ENCODE data around the gene SLC1A3. TPM values are rescaled to one million over a fixed set of nuclear protein-coding genes. Genes with fewer than 3 reads are reported as not detected.

SLC1A3 gene
- total and polyA plus RNA-seq, 7 experiments from 2014 or later: 0.32 to 3.1 (median 0.62) TPM; not detected in 3

DNA sequence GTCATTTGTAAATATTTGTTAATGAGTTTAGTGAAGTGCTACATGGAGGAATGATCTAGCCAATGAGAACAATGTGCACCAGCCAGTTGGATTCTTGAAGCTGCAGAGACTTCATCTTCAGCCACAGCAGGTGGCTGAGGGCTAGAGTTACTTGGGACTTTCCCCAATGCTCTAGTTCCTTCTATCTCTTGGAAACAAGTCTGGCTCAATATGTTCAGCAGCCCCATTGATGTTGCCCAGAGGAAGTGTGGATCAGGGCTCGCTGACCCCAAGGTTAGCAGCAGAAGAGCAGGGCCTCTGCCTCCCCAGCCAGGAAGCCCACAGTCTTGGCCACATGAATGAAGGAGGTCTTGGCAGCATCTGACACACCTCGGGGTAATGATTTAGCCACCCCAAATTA, 117.5 kb downstream of the SLC1A3 start:
- no peaks in the 10 kb centered on the region for H3K36me3 Mint-ChIP-seq
- peak overlapping the region; percentile 74 to 89 (median 85) for H3K4me3 Mint-ChIP-seq
- H3K4me1 ChIP-seq (ENCODE audit: control insufficient read depth in 2 of 2, insufficient read depth in 2 of 2, low read length in 2 of 2): peaks cover 0 to 2% of the 10 kb centered on the region in 2 donors
- H3K27ac Mint-ChIP-seq: peak overlapping the region in 4 of 9 donors; percentile 62 to 89 (median 78)
- H3K4me3 ChIP-seq (ENCODE audit: low read length): no peak overlapping the region
- H3K27me3 Mint-ChIP-seq: peaks cover 0 to 5% (median 0%) of the 10 kb centered on the region in 5 donors
- H3K27ac ChIP-seq (ENCODE audit: low read depth, low read length): no peak overlapping the region
- H3K36me3 ChIP-seq (ENCODE audit: control insufficient read depth in 2 of 3, insufficient read depth in 3 of 3, low read length in 3 of 3): no peaks in the 10 kb centered on the region
- no peaks in the 10 kb centered on the region for H3K27me3 ChIP-seq (ENCODE audit: control insufficient read depth in 2 of 2, insufficient read depth in 2 of 2, low read length in 2 of 2)
- peaks cover 21 to 37% (median 26%) of the 10 kb centered on the region in 7 donors for H3K4me1 Mint-ChIP-seq
- no peaks in the 10 kb centered on the region for H3K9me3 ChIP-seq (ENCODE audit: control insufficient read depth in 2 of 3, low read length in 3 of 3)
- DNase-seq (no peak), ATAC-seq (peak; percentile 31)
- CTCF ChIA-PET: interaction anchor here (0.8 to 1.4 kb wide), 2 partner anchors 10 to 147 kb away, joined by 3 to 4 read pairs; no protein-coding TSS in a partner anchor
- intact Hi-C loops (cut with micrococcal nuclease): loop anchor here in 1 of 2 donors (10.0 kb wide), 1 partner anchor 391 kb away; no protein-coding TSS in a partner anchor
- H3K9me3 Mint-ChIP-seq: no peaks in the 10 kb centered on the region
- POLR2A ChIA-PET: no interaction called here

DNA sequence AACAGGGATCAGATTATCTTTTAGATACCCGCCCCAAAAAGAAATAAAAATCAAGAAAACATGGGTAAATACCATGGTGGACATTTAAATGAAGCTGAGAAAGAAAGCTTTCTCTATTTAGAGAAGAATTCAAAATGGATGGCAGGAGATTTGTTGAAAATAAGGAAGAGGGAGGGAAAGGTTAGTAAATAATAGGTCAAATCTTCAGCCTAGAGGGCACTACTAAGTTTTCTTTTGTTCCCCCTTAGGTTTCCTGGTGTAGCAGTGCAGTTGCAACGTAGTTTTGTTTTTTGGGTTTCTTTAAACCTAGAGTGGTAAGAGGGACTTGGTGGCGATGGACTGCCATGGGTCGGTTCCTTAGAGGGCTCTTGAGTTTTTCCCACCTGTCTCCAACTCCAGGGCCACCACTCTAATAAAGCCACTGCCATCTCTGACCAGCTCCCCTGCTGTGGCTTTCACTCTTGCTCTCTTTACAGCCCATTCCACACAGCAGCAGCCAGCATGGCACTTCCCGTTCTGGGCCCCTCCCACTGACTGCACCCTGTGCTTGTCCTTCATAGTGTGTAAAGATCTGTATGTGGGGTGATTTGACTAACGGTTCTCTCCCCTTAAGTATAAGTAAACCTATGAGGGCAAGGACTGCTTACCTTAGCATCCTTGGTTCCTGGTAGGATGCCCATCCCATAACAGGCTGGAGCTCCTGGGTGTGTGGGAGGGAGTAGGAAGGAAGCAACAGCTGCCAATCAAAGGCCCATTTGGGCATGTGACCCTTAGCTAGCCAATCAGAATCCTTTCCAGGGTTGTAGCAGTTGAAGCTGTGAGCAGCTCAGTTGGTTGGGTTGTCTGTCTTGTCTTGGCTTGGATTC, 118.3 kb downstream of the SLC1A3 start:
- CTCF ChIA-PET: interaction anchor here (0.5 to 1.4 kb wide), 4 partner anchors 9 to 283 kb away, joined by 3 to 4 read pairs (median 4); no protein-coding TSS in a partner anchor
- Mint-ChIP-seq H3K36me3 (no peaks in the 10 kb centered on the region), H3K9me3 (no peaks in the 10 kb centered on the region), H3K27me3 (peaks cover 0 to 5% (median 0%) of the 10 kb centered on the region in 5 donors), H3K27ac (peak overlapping the region; percentile 35 to 89 (median 76)), H3K4me1 (peaks cover 22 to 41% (median 29%) of the 10 kb centered on the region in 7 donors), H3K4me3 (peak overlapping the region; percentile 74 to 89 (median 85))
- H3K27ac ChIP-seq (ENCODE audit: low read depth, low read length): peak overlapping the region; percentile 1
- no peaks in the 10 kb centered on the region for H3K27me3 ChIP-seq (ENCODE audit: control insufficient read depth in 2 of 2, insufficient read depth in 2 of 2, low read length in 2 of 2)
- peaks cover 0 to 2% of the 10 kb centered on the region in 2 donors for H3K4me1 ChIP-seq (ENCODE audit: control insufficient read depth in 2 of 2, insufficient read depth in 2 of 2, low read length in 2 of 2)
- H3K36me3 ChIP-seq (ENCODE audit: control insufficient read depth in 2 of 3, insufficient read depth in 3 of 3, low read length in 3 of 3): no peaks in the 10 kb centered on the region
- intact Hi-C loops (cut with micrococcal nuclease): loop anchor here in 1 of 2 donors (10.0 kb wide), 1 partner anchor 390 kb away; no protein-coding TSS in a partner anchor
- DNase-seq: peak; percentile 17 to 63 (median 49)
- ATAC-seq: peak; percentile 91
- H3K4me3 ChIP-seq (ENCODE audit: low read length): peak overlapping the region; percentile 60
- POLR2A ChIA-PET: interaction anchor here (0.6 kb wide), 1 partner anchor 854 kb away, joined by 3 read pairs; no protein-coding TSS in a partner anchor
- no peaks in the 10 kb centered on the region for H3K9me3 ChIP-seq (ENCODE audit: control insufficient read depth in 2 of 3, low read length in 3 of 3)

DNA sequence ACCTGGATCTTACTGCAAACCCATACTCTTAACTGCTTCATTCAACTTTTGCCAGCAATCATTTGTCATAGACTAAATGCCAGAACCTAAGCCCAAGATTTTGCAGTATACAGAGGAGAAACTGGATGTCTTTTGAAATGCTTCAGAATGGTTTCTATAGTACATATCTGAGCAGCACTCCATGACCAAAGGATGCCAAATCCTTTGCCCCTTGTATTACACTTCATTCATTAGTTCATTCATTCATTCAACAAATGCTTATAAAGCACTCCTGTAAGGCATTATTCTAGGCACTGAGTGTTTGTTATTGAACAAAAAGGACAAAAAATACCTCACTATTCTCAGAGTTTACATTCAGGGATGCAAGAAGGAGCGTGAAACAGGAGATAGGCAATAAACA, 119.9 kb downstream of the SLC1A3 start:
- DNase-seq (no peak), ATAC-seq (no peak)
- Histone ChIP-seq H3K9me3 (ENCODE audit: control insufficient read depth in 2 of 3, low read length in 3 of 3) (no peaks in the 10 kb centered on the region), H3K27ac (ENCODE audit: low read depth, low read length) (no peak overlapping the region), H3K4me3 (ENCODE audit: low read length) (no peak overlapping the region), H3K4me1 (ENCODE audit: control insufficient read depth in 2 of 2, insufficient read depth in 2 of 2, low read length in 2 of 2) (peaks cover 0 to 2% of the 10 kb centered on the region in 2 donors), H3K36me3 (ENCODE audit: control insufficient read depth in 2 of 3, insufficient read depth in 3 of 3, low read length in 3 of 3) (no peaks in the 10 kb centered on the region), H3K27me3 (ENCODE audit: control insufficient read depth in 2 of 2, insufficient read depth in 2 of 2, low read length in 2 of 2) (no peaks in the 10 kb centered on the region)
- Mint-ChIP-seq H3K27ac (no peak overlapping the region), H3K9me3 (no peaks in the 10 kb centered on the region), H3K36me3 (no peaks in the 10 kb centered on the region), H3K4me1 (peaks cover 22 to 41% (median 29%) of the 10 kb centered on the region in 7 donors), H3K27me3 (peaks cover 0 to 5% (median 0%) of the 10 kb centered on the region in 5 donors), H3K4me3 (no peak overlapping the region)
- intact Hi-C loops (cut with micrococcal nuclease): loop anchor here in 1 of 2 donors (10.0 kb wide), 1 partner anchor 388 kb away; no protein-coding TSS in a partner anchor
- CTCF ChIA-PET: no interaction called here
- POLR2A ChIA-PET: no interaction called here

DNA sequence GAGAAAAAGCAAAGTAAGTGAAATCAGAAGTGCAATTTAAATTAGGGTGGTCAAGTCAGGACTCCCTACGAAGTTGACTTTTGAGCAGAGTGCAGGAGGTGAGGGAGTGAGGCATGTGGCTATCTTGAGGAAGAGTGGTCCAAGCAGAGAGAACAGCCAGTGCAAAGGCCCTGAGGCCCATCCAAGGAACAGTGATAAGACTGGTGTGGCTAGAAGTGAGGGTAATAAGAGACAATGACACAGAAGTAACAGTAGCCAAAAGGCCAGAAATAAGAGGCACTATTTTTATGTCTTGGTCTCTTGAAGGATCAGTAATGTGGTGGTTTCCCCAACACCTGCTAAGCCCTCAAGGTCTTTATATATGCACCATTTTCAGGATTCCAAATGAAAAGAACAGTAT, 120.4 kb downstream of the SLC1A3 start:
- intact Hi-C loops (cut with micrococcal nuclease): loop anchor here in 1 of 2 donors (10.0 kb wide), 1 partner anchor 388 kb away; no protein-coding TSS in a partner anchor
- H3K9me3 ChIP-seq (ENCODE audit: control insufficient read depth in 2 of 3, low read length in 3 of 3): no peaks in the 10 kb centered on the region
- H3K27me3 Mint-ChIP-seq: peaks cover 0 to 5% (median 0%) of the 10 kb centered on the region in 5 donors
- ChIA-PET POLR2A (no interaction called here), CTCF (no interaction called here)
- peaks cover 22 to 39% (median 29%) of the 10 kb centered on the region in 7 donors for H3K4me1 Mint-ChIP-seq
- H3K36me3 ChIP-seq (ENCODE audit: control insufficient read depth in 2 of 3, insufficient read depth in 3 of 3, low read length in 3 of 3): no peaks in the 10 kb centered on the region
- H3K4me3 ChIP-seq (ENCODE audit: low read length): no peak overlapping the region
- peak overlapping the region in 1 of 10 donors; percentile 35 for H3K4me3 Mint-ChIP-seq
- H3K27ac ChIP-seq (ENCODE audit: low read depth, low read length): no peak overlapping the region
- ATAC-seq (no peak), DNase-seq (no peak)
- H3K36me3 Mint-ChIP-seq: no peaks in the 10 kb centered on the region
- H3K4me1 ChIP-seq (ENCODE audit: control insufficient read depth in 2 of 2, insufficient read depth in 2 of 2, low read length in 2 of 2): peaks cover 0 to 2% of the 10 kb centered on the region in 2 donors
- H3K27ac Mint-ChIP-seq: no peak overlapping the region
- no peaks in the 10 kb centered on the region for H3K27me3 ChIP-seq (ENCODE audit: control insufficient read depth in 2 of 2, insufficient read depth in 2 of 2, low read length in 2 of 2)
- H3K9me3 Mint-ChIP-seq: no peaks in the 10 kb centered on the region

DNA sequence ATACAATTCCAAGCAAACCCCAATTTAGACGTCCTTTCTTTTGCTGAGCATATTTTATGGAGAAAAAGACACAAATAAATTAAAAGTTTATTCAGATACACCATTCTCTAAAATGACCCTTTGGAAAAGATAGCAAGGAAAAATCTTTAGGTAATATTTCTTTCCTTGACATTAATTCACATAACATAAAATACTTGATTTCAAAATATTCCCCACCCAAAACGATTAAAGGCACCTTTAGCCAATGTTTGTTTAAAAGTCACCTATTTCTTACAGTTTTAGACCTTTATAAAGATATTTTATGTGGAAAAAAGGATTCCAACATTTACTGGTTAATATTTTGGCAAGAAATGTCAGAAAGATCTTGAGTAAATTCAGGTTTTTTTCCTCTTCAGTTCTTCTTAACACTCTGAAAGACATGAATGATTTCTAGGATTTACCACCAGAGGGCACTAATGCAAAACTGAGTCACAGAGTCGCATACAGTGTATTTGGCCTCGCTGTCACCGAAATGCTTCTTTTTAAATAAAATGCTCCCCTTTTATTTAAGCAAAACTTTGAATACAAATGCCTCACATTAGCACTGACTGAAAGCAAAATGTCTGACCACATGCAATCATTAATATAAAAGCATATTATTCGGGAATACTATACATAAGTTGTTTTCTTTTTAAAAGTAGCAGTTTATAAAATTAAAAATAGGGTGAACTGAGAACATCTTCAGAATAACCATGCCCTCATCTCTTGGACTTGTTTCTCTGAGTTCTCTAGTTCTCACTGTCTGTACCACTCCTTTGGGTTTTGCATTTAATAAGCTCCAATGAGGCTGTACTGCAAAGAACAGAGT, 122.5 kb downstream of the SLC1A3 start:
- Histone ChIP-seq H3K27ac (ENCODE audit: low read depth, low read length) (no peak overlapping the region), H3K9me3 (ENCODE audit: control insufficient read depth in 2 of 3, low read length in 3 of 3) (no peaks in the 10 kb centered on the region), H3K4me1 (ENCODE audit: control insufficient read depth in 2 of 2, insufficient read depth in 2 of 2, low read length in 2 of 2) (peaks cover 0 to 2% of the 10 kb centered on the region in 2 donors), H3K4me3 (ENCODE audit: low read length) (no peak overlapping the region), H3K27me3 (ENCODE audit: control insufficient read depth in 2 of 2, insufficient read depth in 2 of 2, low read length in 2 of 2) (no peaks in the 10 kb centered on the region), H3K36me3 (ENCODE audit: control insufficient read depth in 2 of 3, insufficient read depth in 3 of 3, low read length in 3 of 3) (no peaks in the 10 kb centered on the region)
- POLR2A ChIA-PET: interaction anchor here (0.7 to 2.1 kb wide), 2 partner anchors 139 to 146 kb away, joined by 3 to 7 read pairs; no protein-coding TSS in a partner anchor
- H3K36me3 Mint-ChIP-seq: no peaks in the 10 kb centered on the region
- peak in 7 of 9 donors; percentile 24 to 69 (median 58) for DNase-seq
- peaks cover 0 to 11% (median 4%) of the 10 kb centered on the region in 5 donors for H3K27me3 Mint-ChIP-seq
- CTCF ChIA-PET: interaction anchor here (0.9 to 1.9 kb wide), 7 partner anchors 9 to 276 kb away, joined by 3 to 13 read pairs (median 7); no protein-coding TSS in a partner anchor
- peaks cover 9 to 19% (median 15%) of the 10 kb centered on the region in 7 donors for H3K4me1 Mint-ChIP-seq
- intact Hi-C loops (cut with micrococcal nuclease): loop anchor here (1.0 to 10.0 kb wide), 8 partner anchors 15 to 386 kb away; no protein-coding TSS in a partner anchor
- ATAC-seq: peak; percentile 59
- H3K27ac Mint-ChIP-seq: peak overlapping the region in 1 of 9 donors; percentile 14
- no peak overlapping the region for H3K4me3 Mint-ChIP-seq
- no peaks in the 10 kb centered on the region for H3K9me3 Mint-ChIP-seq

All from naive thymus-derived CD4-positive, alpha-beta T cell (primary cell).